Measurements from ENCODE around the gene NTSR1.

NTSR1 gene

DNA sequence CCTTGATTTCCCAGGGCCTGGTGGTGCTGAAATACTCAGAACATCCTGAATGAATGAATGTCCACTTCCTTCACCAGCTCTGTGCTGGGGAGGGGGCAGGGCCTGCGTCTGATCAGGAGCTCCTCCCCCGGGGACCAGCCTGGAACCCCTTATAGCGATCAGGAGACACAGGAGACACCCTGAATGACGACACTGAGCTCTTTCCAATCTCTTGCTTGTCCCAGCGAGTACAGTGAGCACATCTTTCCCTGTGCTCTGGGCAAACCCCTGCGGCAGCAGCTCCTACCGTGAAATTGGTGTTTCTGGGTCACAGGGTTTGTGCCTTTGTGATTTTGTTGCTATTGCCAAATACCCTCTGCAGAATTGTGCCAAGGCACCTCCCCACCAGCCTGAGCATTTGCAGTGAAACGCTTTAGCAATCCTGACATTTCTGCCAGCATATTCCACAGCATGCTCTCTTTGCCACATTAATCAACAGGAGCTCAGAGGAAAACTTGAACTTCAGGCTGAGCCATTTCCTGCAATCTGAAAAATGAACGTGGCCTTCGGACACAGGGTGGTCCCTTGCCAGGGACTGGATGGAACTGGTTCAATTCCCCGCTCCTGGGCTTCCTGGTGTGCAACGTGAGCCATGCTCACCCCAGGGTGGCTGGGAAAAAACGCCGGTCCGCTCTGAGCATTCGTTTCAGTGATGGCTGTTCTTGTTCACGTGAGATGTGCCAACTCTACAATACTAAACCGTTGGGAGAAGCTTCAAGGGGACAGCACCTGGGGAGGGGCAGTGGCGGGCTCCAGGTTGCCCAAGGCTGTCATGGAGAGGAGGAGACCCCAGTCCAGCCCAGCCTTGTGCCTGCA is 64.6 kb downstream of the NTSR1 start:
- DNase-seq: no peak

DNA sequence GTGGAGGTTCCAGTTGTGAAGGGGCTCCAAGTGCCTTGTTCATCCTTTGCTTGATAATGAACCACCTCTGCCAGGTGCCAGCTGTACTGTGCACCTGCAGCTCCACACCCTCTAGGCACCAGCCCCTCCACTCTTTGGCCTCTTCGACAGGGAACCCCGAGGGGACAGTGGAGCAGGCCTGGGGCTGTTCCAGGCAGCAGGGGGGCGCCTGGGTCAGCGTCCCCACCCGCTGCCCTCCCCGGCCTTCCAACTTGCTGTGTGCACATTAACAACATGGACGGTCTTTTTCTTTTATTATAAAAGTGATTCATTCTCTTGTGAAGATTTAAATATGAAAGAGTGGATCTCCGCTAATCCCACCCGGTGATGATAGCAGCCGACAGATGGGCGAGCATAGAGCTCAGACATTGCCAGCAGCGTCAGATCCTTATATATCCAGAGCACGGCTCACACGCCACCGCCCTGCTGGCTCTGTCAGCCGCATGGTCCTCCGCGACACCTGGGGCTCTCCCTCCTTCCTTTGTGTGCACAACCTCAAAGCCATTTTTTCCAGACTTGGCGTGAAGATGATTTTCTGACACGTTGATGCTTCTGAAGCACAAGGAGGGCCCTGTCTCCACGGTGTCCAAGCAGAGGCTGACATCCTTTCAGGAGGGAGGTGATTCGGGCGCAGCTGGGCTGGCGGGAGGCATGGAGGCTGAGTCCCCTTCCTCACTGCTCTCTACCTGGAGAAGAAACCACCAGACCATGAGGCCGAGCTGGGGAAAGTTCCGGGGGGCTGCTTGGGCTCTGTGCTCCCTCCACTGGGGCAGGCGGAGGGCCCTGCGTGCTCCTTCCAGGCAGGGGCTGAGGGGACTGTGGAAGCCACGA is 65.4 kb downstream of the NTSR1 start:
- no peak for DNase-seq

DNA sequence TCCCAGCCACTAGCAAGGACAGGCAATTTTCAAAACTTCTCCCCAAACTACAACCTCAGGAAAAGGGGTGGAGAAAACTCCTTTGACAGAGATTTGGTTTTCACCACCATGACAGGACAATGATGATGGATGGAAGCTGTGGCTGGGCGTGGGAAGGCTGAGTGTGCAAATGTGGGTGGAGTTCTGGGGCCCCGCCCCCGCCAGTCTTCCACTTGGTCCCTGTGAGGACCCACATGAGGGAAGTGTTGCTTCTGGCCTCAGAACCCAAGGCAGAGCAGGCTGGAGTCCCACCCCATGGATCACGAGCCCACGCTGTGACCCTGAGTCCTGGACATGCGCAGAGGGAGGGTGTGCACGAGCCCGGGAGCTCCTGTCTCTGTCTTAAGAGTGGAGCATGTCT is 66.1 kb downstream of the NTSR1 start:
- no peak for DNase-seq

GRCh38 chr20:62775206-62775605 is 66.6 kb downstream of the NTSR1 start:
- DNase-seq: no peak

- DNase-seq: no peak
Measured at GRCh38 chr20:62776035-62776691, 67.5 kb downstream of the NTSR1 start.

DNA sequence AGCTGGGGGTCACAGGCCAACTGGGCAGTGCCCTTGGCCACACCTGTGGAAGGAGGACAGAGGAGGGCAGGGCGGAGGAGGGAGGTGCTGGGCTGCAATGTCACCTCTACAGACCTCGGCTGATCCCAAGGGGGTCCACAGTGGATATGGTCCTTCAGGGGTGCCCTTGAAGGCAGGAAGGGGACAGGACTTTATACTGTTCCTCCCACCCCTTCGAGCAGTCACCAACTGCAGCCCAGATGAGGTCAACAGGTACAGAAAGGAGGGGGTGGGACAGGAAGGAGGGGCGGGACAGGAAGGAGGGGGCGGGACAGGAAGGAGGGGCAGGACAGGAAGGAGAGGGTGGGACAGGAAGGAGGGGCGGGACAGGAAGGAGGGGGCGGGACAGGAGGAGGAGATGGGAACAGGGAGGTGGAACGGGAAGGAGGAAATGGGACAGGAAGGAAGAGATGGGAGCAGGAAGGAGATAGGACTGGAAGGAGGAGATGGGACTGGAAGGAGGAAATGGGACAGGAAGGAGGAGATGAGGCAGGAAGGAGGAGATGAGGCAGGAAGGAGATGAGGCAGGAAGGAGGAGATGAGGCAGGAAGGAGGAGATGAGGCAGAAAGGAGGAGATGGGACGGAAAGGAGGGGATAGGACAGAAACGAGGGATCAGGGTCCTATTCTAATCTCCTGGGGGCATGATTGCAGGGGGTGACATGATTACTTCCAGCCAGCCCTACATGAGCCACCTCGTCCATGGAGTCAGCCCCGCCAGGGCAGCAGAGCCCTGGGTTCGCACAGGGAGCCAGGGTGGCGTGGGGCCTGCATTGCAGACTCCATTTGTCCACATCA is 68.3 kb downstream of the NTSR1 start:
- no peak for DNase-seq

- no peak for DNase-seq
Measured at GRCh38 chr20:62777528-62777830, 68.8 kb downstream of the NTSR1 start.

GRCh38 chr20:62778058-62778457 is 69.4 kb downstream of the NTSR1 start:
- DNase-seq: no peak

DNA sequence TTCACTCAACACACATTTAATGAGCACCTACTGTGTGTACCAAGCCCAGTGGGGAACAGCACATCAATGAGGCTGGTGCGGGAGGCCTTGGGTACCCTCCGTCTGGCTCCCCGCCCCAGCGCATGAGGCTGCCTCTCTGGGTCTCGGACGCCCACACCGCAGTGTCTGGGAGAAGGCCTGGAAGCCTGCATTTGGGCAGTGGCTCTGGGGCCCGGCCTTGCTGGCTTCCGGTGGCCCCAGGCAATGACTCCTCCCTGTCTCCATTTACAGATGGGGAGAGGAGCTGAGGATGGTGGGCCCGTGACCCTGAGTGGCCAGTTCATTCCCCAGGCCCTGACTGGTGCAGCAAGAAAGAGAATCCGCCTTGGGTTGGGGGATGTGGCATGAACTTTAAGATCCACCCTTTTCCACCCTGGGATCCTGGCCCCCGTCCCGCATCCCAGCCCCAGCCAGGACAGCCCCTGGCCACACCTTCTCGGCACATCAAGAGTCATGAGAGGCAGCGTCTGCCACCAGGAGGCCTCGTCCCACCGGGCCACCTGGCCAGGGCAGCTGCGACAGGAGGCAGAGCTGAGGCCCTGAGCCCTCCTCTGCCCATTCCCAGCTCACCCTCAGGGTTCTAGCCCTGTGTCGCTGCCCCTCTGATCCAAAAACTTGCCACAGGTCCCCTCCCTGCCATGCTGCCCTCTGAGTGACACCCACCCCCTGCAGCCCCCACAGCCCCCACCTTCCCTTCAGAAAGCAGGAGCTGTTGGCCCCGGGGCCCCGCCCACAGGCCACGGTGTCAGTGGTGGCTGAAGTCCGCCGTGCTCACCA is 70.2 kb downstream of the NTSR1 start:
- DNase-seq: no peak

GRCh38 chr20:62779417-62779685 is 70.7 kb downstream of the NTSR1 start:
- no peak for DNase-seq

DNA sequence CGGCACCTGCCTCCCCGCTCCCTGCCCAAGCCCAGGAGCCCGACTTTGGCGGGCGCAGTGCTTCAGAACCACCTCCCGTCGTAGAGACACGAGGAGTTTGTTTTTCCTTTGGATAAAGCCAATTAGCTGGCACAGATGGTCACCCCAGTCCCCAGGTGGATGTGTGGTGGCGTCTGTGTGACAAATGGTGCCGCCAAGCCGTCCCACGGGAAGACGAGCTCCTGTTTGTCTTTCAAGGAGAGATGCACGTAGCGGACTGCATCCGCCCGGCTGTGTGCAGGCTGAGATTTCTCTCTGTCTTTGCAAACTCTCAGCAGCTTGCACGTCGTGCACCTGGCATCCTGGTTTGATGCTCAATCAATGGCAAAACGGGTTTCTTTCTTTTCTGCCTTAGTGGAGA is 71.6 kb downstream of the NTSR1 start:
- no peak for DNase-seq

- no peak for DNase-seq
Measured at GRCh38 chr20:62780696-62781095, 72.1 kb downstream of the NTSR1 start.

GRCh38 chr20:62782149-62782892 is 73.7 kb downstream of the NTSR1 start:
- no peak for DNase-seq

DNA sequence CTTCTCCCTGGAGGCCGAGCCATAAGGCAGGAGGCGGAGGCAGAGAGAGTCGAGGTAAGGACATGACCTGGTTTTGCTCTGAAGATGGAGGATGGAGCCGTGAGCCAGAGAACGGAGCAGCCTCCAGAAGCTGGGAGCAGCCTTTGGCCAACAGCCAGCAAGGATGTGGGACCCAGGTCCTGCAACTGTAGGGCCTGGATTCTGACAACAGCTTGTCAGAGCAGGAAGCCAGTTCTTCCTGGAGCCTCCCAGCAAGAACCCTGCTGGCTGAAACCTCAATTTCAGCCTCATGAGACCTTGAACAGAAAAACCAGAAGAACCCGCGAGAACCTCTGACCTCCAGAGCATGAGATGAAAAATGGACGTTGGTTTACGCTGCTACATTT is 74.2 kb downstream of the NTSR1 start:
- no peak for DNase-seq

- no peak for DNase-seq
Measured at GRCh38 chr20:62784497-62784896, 75.9 kb downstream of the NTSR1 start.

DNA sequence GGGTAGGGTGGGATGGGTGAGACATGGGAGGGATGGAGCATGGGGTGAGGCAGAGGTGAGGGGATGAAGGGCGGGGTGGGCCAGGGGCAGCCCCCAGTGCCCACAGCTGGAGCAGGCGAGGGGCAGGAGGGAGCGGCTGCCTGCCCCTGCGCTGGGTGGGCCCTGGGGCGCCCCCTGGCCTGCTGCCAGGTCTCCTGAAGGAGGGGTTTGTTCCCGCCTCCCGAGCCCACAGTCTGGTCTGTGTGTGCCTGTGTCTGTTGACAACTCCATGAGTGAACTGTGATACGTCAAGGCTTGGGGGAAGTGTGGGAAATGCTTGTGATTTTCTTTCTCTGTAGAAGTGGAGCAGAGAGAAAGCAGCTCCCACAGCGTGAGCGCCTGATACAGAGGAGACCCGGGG is 76.8 kb downstream of the NTSR1 start:
- no peak for DNase-seq

DNA sequence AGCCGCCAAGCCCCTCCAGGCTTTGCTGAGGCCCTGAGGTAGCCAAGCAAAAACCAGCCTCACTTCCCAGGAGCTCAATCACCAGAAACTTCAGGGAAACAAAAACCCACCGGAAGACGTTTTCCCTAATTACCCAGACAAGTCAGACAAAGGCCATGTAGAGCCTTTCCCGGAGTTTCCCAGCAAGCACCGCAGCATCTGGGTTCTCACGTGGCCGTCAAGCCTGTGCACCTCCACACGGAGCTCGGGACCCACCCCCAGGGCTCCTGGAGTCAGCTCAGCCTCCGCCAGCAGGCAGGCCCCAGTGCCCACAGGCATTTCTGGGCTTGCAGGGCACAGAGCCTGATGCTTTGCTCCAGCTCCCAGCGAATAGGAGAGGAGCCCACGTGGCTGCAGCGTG is 77.5 kb downstream of the NTSR1 start:
- no peak for DNase-seq

DNA sequence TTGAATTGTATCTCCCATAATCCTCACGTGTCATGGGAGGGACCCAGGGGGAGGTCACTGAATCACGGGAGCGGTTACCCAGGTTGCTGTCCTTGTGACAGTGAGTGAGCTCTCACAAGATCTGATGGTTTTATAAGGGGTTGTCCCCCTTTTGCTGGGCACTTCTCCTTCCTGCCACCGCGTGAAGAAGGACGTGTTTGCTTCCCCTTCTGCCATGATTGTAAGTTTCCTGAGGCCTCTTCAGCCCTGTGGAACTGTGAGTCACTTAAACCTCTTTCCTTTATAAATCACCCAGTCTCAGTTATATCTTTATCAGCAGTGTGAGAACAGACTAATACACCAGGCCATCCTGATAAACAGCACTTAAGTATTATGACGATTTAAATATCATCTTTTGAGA is 78.7 kb downstream of the NTSR1 start:
- no peak for DNase-seq

- DNase-seq: no peak
Measured at GRCh38 chr20:62787866-62788265, 79.2 kb downstream of the NTSR1 start.

DNA sequence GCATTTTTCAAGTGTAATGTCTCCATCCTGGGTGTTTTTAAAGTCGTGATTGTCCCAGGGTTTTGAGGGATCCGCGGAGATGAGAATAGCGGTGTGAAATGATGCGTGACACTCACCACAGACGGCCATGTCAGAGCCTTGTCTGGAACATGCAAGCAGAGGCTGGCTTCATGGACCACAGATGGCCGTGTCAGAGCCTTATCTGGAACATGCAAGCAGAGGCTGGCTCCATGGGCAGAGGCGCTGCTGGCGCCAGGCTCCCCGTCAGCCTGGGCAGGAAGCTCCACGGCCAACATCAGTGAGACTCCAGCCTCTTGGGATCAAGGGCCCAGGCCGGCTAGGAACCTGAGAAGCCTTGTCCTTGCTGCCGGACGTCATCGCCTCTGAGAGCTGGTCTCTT is 80.0 kb downstream of the NTSR1 start:
- DNase-seq: no peak

DNA sequence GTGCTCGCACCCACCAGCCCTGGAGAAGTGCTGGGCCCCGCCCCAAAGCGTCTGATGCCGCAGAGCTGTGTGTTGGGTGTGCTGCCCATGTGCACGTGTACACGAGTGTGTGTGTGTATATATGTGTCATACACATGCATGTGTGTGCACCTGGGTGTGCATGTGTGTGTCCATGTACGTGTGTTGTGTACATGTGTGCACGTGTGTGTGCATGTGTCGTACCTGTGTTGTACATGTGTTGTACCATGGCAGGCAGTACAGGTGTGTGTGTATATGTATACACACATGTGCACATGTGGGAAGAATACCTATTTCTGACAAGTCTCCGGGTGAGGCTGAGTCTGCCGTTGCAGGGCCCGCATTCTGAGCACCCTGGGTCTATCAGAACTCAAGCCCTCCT is 81.4 kb downstream of the NTSR1 start:
- DNase-seq: no peak
